Measurements from ENCODE around the gene SLC4A2.
A peak's percentile ranks its signal among the peaks of the same experiment; 100 is the strongest.

DNA sequence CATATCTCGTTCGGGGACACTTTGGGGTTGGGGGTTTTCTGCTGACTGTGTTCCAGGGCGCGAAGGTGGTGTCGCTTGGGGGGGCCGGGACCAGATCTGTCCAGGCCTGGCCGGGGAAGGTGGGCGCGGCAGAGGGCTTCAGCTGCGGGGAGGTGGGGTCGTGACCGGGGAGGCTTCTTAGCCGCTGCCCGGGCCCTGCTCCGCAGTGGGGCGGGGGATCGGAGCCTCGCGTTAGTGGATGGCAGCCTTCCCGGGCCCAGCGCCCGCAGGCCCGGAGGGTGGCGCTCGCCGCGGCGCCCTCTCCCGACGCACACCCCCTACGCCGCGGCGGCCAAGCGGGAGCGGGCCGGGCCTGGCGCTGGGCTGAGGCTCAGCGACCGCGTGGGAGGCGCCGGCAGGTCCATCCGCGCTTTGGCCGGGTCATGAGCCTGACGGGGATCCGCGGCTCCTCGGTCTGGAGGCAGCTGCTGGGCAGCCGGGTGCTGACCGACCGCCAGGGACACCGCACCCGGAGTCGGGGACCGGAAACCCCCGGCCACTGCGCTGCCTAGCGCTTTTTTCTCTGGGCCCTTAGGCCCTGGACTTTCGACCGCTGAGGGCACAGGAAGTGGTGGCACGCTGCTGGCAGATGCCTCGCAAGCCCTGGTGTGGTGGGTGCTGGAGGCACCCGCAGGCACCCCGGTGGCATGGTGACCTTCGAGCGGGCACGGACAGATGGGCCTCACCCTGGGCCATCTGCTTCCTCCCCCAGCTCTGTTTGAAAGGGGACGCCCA, 28.0 kb downstream of the SLC4A2 start:
- TF ChIP-seq, protein P1, sequence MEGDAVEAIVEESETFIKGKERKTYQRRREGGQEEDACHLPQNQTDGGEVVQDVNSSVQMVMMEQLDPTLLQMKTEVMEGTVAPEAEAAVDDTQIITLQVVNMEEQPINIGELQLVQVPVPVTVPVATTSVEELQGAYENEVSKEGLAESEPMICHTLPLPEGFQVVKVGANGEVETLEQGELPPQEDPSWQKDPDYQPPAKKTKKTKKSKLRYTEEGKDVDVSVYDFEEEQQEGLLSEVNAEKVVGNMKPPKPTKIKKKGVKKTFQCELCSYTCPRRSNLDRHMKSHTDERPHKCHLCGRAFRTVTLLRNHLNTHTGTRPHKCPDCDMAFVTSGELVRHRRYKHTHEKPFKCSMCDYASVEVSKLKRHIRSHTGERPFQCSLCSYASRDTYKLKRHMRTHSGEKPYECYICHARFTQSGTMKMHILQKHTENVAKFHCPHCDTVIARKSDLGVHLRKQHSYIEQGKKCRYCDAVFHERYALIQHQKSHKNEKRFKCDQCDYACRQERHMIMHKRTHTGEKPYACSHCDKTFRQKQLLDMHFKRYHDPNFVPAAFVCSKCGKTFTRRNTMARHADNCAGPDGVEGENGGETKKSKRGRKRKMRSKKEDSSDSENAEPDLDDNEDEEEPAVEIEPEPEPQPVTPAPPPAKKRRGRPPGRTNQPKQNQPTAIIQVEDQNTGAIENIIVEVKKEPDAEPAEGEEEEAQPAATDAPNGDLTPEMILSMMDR (IDR thresholded peaks at IDR 0.05) = peak in 2 of 6 experiments; percentile 36 to 37
- TF ChIP-seq POLR2A (IDR thresholded peaks at IDR 0.05) = peak in 1 of 2 donors; percentile 10
